ENCODE measurements around the gene CCDC24.

DNA sequence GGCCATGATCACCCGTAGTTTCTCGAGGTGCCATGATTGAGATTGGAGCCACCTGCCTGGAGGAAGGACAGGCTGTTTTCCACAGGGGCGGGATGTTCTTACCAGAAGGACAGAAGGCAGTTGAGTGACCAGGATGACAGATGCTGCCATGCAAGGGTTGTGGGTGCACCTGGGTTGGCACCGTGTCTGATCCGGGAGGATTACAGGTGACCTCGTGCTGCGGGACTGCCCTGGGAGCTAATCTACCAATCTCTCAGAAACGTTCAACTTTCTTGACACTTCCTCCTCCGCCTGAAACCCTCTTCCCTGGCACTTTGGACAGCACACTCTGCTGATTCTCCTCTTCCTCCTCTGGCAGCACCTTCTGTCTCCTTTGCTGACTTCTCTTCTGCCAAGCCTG, 53.7 kb downstream of the CCDC24 start:
- no peak for TF ChIP-seq POLR2A (IDR thresholded peaks at IDR 0.05)
- TF ChIP-seq, protein P1, sequence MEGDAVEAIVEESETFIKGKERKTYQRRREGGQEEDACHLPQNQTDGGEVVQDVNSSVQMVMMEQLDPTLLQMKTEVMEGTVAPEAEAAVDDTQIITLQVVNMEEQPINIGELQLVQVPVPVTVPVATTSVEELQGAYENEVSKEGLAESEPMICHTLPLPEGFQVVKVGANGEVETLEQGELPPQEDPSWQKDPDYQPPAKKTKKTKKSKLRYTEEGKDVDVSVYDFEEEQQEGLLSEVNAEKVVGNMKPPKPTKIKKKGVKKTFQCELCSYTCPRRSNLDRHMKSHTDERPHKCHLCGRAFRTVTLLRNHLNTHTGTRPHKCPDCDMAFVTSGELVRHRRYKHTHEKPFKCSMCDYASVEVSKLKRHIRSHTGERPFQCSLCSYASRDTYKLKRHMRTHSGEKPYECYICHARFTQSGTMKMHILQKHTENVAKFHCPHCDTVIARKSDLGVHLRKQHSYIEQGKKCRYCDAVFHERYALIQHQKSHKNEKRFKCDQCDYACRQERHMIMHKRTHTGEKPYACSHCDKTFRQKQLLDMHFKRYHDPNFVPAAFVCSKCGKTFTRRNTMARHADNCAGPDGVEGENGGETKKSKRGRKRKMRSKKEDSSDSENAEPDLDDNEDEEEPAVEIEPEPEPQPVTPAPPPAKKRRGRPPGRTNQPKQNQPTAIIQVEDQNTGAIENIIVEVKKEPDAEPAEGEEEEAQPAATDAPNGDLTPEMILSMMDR (IDR thresholded peaks at IDR 0.05): no peak
